Fibroblast of skin of right quadriceps (primary cell): ENCODE data around the gene IWS1.
"Not testable (repeated sequence)": the region's sequence is repeated elsewhere in the genome, so short reads cannot be mapped to it uniquely, and the experiment has no call there.

Experiments used
- DNase-seq: peaks from one replicate; pipeline ENCODE4 v3.0.0-alpha.2; 2013

IWS1 gene

DNA sequence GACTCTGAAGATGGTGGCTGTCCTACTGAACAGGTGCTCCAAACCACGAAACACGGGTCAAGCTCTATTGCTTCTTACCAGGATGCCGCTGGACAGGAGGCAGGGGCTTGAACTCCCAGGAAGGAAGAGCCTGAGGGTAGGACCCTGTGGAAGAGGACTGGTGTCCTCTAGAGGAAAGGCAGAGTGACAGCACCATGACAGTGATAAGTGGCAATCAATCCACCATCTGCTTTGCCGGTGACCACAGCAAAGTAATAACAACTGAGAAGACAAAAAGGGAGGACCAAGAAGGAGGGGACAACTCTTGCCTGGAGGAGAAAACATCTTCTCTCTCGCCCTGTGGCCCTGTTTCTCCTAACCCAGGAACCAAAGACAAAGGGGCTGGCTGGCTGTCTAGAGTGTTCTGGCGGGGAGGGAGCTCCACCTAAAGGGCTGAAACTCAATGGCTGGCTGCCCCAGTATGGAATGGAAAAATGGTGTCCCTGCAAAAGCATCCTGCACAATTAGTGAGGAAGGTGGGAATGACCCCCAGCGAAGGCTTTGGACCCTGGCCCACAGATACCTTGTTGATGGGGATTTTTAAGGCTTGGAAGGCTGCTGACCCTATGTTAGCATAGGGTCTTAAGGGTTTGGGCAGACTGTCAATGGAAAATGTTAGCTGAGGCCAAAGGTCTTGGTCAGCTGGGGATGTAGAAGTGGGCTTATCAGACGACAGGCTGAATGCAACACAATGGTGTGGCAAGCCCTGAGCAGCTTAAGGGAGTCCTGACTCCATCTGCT, 72.7 kb downstream of the IWS1 start:
- DNase-seq: no peak

DNA sequence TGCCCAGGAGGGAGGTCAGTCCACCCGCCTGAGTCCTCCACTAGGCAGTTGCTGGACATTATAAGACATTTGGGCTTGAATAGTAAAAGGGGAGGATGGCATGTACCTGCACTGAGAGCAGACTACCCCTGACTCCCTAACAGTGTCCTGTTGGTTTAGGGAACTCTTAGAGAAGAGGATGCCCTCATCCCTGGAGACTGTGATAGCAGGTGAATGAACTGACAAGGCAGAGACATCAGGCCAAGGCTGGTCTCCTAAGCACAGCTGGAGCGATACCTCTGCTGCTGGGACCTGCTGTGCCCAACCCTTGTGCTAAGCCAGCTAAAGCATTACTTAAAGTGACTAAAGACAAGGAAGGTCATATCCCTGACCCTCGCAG, 73.3 kb downstream of the IWS1 start:
- no peak for DNase-seq

DNA sequence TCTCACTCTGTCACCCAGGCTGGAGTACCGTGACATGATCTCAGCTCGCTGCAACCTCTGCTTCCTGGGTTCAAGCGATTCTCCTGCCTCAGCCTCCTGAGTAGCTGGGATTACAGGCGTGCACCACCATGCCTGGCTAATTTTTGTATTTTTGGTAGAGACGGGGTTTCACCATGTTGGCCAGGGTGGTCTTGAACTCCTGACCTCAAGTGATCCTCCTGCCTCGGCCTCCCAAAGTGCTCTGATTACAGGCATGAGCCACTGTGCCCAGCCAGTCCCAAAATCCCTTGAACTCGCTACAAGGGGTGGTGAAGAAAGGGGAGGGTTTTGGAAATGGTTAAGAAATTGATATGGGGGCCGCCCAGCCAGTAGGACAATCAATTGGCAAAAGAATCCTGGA, 73.9 kb downstream of the IWS1 start:
- DNase-seq: not testable (repeated sequence)

DNA sequence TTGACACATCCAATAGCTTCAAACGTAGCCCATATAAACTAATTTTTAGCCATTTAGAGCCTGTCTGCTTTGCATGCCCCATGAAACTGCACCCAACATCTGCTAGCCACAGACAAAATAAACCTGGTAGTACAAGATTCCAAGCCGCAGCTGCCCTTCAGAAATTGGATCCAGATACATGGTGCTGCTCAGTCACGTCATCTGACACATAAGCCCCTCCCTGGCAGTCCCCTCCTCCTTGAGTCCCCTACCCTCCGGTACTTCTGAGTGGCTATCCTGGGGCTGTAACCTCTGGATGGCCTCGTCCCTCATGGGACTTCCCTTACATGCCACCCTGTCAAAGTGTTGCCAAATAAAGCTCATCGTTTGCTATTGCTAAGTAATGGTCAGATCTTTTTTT, 74.3 kb downstream of the IWS1 start:
- no peak for DNase-seq

DNA sequence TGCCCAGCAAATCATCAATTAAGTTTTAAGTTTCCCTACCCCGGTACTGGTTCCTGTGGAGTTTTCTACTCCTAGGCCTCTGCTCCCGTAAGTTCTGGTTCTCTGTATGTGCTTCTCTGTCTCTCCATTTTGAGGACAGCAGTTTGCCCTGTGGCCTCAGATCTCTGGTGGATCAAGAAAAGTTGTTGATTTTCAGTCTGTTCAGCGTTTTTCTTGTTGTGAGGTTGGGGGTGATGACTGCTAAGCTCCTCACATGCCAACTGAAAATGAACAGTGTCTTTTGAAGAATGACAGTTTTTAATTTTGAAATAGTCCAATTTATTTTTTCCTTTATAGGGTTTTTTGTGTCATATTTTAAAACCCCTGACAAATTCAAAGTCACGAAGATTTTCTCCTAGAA, 76.4 kb downstream of the IWS1 start:
- no peak for DNase-seq

DNA sequence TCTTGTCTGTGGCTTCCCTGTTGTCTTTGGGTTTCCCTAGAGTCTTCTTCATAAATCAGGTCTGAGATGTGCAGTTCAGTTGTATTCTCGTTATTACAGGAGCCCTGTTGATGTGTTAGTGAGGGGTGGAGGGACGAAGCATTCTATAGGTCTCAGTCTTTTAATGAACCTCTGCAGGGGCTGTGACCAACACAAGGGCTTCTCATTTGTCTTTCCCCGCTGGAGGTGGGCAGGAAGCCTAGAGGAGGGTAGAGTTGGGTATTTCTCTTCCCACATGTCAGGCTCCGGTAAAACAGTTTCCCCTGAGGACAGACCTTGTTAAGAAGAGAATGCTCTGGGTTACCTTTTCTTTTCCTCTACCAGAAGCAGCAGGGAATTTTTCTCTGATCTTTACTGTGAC, 76.9 kb downstream of the IWS1 start:
- no peak for DNase-seq

DNA sequence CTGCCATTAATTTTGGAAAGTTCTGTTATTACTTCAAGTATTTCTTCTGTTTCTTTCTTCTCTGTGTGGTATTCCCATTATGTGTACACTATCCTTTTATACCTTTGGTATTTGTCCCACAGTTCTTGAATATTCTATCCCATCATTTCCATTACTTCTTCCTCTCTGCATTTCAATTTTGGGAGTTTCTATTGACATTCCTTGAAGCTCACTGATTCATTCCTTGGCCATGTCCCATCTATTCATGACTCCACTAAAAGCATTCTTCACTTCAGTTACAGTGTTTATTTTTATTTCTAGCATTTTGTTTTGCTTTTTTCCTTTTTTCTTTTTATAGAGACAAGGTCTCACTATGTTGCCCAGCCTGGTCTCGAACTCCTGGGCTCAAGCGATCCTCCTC, 77.8 kb downstream of the IWS1 start:
- DNase-seq: no peak

DNA sequence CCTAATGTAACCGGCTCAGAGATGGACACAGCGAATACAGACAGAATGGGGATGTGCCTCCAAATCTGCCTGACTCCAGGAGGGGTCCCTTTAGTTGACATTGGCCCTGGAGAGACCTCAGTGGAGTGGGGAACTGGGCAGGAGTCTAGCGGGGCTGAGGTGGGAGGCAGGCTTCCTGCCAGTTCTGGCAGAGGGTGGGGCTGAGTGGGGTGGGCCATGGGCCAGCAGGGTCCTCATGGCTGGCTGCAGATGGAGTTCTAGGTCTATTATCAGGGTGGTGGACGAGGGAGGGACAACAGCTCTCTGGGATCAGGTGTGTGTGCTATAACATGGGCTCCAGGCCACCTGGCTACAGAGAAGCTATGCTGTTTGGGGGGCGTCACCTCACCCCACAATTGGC, 86.9 kb downstream of the IWS1 start:
- DNase-seq: no peak

DNA sequence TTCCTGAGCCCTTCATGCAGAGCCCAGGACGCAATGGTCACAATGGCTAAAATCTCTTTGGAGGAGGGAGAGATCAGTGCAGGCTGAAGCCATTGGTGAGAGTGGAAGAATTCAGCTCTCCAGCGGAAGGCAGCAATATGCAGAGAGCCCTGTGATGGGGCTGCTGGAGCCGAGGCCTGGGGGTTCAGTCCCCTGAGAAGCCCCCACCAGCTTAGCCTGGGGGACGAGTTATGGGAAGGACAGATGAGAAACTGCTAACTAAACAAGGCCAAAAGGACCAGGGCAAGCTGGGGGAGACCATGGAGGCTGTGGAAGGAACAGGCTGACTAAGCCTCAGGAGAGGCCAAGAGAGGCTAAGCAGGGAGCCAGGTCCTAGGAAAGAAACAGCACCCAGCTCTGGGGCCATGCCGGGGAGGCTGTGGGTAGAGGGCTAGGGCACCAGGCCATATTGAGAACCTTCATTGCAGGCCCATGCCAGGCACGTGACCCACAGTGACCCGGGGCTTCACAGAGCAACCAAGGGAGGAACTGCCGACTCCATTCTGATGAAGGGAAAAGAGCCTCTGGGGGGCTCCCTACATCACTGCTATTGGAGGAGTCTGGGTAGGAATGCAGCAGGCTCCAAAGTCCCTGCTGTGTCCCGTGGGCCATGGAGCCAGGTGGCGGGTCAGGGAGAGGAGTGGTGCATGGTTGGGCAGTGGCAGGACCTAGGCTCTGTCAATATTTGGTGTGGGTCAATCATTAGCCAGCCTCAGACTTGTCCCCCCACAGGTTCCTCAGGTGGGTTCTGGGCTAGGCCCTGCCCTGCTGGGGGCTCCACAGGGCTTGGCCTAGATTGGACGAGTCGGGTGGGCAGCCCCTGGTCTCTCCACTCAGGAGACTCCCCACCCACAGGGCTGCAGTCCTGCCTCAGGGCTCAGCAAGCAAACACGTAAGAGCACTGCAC, 88.2 kb downstream of the IWS1 start:
- DNase-seq: no peak

DNA sequence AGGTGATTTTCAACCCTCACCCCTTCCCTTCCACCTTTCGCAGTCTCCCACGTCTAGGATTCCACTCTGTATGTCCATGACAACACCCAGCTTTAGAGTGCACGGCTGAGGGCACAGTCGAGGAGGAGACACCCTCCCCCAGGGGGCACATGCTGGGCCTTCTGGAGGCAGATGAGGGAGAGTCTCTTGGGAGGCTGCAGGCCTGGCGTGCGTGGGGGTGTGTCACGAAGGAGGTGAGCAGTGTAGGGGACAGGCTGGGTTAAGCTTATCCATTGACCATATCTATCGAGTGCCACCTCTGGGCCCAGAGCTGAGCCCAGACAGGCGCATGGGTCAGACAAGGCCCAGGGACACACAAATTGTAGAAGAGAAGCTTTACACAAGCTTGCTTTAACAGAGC, 89.2 kb downstream of the IWS1 start:
- DNase-seq: no peak

DNA sequence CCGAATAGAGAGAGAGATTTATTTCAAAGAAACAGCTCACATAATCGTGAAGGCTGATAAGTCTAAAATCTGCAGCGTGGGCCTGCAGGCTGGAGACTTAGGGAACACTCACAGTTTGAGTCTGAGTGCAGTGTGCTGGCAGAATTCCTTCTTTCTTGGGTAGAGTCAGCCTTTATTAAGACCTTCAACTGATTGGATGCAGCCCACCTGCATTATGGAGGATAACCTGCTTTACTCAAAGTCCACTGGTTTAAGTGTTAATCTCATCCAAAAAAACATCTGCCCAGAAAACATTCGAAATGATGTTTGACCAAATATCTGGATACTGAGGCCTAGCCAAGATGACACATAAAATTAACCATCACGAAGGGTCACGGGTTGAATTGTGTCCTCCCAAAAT, 91.8 kb downstream of the IWS1 start:
- no peak for DNase-seq

DNA sequence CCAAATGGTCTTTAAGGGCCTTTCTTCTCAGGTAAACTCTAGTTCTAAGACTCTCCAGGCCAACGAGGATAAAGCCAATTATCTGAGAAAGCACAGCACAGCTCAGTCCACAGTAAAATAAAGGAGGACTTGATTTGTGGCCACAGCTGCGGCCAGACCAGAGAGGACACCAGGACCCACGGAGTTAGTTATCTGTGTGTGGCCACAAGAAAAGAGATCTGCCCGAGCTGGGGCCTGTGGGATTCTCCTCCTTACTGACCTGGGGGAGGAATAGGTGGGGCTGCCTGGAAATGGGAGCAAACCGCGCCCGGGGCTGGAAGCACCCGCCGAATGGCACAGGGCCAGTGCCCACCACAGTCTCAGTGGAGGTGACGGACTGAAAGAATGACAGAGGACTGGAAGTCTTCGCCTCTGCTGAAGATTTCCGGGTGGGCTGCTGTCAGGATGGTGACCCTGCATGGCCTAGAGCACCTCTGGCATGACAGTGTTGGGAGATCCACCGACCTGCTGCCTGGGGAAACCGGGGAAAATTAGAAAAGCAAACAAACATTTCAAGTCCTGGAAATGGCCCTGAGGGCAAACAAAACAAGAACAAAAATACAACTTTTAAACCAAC, 94.8 kb downstream of the IWS1 start:
- no peak for DNase-seq
